Measurements from ENCODE around the gene NUDT14.

Gene NUDT14

GRCh38 chr14:105180592-105181548, at the start of gene NUDT14:
Gene NUDT14, minus strand, starts transcription at chr14:105181312. Its CDS starts 103 bp downstream, at chr14:105181209.
- peak; percentile 10 for DNase-seq (ENCODE audit: low read depth)

DNA sequence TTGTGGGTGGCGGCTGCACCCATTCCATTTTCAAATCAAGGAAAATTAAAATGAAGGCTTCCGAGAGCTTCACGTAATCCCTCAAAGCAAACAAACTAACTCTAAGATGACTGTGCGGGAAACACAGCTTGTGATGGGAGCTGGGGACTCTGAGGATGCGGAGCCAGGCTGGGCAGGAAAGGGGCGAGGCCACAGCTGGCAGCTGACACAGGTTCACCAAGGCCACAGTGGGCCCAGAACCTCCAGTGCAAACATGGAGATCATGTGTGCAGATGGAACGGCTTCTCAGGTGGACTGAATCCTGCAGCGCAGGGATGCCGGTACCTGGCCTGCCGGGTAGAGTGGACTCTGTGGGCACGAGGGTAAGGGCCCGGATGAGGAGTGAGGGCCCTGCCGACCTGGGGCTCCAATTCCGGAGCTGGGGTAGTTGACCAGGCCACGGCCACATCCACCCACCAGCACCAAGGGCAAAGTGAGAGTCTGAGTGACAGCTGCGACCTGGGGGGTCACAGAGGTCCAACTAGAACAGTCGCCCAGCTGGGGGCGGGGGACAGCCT, 48.1 kb upstream of the NUDT14 start:
- DNase-seq (ENCODE audit: low read depth) = no peak

GRCh38 chr14:105228562-105228961, 47.5 kb upstream of the NUDT14 start:
- DNase-seq (ENCODE audit: low read depth) = no peak

GRCh38 chr14:105227346-105227745, 46.2 kb upstream of the NUDT14 start:
- no peak for DNase-seq (ENCODE audit: low read depth)

- no peak for DNase-seq (ENCODE audit: low read depth)
Measured at GRCh38 chr14:105226198-105226597, 45.1 kb upstream of the NUDT14 start.

DNA sequence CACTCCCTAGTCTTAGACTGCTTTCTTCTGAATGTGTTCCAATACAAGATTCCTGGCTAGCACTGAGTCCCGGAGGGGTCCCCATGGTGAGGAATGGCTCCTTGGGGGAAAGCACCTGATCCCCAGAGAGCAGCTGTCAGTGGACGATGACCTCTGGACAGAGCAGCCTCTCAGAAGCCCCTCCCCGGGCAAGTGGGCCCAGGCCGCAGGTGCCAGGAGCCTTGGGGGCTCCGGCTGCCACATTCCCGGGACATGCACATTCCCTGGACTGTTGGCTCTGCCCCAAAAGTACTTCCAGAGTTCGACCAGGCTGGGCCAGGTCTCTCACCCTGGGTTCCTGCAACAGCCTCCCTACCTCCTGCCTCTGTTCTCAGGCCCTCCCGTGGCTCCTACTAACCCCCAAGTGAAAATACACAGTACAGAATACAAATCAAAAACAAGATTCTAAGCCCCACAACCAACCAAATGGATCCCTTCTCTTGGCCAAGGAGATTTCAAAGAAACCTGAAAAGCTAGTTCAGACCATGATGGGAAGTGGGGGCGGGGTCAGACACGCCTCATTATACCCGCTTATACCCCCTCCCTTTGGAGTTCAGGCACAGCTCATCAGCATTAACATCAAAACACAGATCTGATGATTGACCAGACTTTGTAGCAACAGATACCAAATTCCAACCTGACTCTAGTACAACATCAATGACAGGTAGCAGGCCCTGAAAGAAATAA, 43.9 kb upstream of the NUDT14 start:
- DNase-seq (ENCODE audit: low read depth) = no peak

DNA sequence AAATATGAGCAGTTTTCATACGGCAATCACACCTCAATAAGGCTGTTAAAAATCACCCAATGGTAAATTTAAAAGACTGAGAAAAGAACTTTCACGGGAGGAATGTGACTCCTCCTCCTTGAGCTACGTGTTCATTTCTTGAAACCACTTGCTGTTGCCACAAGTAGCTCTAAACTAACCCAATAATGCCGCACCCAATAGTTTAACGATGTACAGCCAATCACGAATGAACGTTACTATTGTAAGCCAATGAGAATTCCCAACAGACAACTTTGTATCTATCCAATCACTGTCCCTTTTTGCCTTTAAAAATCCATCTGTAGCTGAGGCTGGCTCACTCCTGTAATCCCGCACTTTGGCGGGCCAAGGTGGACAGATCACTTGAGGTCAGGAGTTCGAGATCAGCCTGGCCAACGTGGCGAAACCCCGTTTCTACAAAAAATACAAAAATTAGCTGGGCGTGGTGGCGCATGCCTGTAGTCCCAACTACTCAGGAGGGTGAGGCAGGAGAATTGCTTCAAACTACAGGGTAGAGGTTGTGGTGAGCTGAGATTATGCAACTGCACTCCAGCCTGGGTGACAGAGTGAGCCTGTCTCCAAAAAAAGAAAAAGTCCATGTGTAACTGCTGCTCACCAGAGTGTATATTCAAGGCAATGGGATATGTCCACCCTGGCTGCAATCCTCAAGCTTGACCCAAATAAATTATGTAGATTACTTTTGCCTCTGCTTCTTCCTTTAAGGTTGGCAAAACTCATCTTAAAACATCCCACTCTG, 42.8 kb upstream of the NUDT14 start:
- DNase-seq (ENCODE audit: low read depth) = no peak

DNA sequence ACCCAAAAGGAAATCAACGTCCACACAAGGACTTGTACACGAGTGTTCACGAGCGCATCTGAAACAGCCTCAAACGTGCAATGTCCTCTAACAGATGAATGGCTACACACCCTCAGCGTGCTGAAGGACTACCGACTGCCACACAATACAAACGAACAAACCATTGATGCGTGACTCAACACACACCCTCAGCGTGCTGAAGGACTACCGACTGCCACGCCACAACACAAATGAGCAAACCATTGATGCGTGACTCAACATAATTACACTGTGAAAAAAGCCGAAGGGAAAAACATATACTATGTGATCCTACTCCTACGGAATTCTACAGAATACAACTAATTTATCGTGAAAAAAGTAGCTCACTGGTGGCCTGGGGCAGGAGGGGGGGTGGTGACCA, 42.1 kb upstream of the NUDT14 start:
- no peak for DNase-seq (ENCODE audit: low read depth)

DNA sequence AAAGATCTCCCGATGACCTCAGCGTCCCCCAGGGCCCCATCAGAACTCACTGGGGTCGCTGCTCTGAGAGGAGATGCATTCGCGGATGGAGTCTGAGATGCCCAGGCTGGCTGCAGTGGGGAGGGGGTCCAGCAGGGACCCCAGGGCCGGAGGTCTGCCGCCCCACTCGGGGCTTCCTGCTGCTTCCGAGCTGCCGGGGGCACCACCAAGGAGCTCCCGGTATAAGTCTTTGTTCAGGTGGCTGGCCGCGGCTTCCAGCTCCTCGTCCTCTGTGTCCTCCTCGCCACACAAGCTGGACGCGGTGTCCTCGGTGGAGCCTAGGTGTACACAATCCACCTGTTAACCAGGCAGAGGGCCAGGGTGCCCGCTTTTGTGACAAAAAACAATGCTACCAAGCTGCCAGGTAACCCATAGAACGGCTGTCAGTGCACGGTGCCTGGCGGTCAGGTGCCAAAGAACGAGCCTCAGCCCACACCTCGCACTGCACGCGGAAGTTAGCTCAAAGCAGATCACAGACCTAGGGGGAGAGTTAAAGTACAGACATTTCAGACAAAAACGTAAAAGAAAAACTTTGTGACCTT, 40.6 kb upstream of the NUDT14 start:
- no peak for DNase-seq (ENCODE audit: low read depth)

DNA sequence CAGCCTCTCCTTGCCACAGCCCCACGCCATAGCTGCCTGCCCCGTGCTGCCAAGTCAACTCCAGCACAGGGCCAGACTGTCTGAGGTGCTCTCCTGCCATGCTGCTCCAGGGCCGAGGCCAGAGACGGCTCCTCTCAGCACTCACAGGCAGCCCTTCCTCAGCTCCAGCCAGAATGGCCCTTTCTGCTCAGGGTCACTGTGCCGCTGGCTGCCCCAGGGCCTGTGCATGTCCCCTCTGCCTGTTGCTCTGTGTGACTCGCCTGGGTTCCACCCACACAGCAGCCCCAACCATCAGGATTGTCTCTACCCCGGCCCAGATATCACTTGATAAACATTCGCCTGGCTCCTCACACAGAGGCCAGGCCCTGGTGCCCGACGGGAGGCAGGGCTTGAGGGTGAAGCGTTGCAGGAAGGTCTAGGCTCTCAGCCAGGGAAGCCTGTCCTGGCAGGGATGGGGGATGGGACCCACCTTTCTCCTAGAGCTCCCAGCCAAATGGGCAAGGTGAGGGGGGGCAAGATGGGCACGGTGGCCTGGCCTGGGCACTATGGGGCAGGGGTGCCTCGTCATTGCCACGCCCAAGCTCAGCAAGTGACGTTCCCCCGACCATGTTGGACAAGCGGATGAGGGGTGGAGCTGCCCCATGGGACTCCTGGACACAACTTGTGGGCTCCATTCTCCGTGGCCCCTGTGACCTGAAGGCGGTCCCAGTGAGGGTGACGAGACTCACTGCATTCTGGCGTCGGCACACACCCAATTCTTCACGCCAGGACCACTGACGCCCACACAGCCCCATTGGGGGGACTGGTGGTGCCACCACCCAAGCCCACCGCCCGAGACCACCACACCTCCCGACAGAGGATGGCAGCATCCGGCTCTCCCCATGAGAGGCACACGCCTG, 39.8 kb upstream of the NUDT14 start:
- DNase-seq (ENCODE audit: low read depth) = no peak

DNA sequence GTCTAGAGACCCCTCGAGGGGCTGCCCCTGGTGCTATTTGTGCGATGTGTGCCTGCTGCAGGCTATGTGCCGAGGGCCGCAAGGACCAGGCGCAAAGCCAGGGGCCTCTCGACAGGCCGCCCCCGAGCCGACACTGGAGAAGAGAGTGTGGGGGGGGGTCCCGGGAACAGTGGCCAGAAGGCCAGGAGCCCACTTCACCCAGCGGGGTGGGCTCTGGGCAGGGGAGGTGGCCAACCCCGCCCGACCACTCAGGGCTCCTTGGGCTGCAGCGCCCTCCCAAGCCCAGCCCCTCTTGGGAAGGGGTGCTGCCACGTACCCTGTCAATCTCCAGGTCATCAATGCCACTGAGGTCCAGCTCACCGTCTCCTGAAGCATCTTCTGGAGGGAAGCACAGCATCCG, 38.6 kb upstream of the NUDT14 start:
- no peak for DNase-seq (ENCODE audit: low read depth)

- DNase-seq (ENCODE audit: low read depth) = no peak
Measured at GRCh38 chr14:105219043-105219612, 38.0 kb upstream of the NUDT14 start.

DNA sequence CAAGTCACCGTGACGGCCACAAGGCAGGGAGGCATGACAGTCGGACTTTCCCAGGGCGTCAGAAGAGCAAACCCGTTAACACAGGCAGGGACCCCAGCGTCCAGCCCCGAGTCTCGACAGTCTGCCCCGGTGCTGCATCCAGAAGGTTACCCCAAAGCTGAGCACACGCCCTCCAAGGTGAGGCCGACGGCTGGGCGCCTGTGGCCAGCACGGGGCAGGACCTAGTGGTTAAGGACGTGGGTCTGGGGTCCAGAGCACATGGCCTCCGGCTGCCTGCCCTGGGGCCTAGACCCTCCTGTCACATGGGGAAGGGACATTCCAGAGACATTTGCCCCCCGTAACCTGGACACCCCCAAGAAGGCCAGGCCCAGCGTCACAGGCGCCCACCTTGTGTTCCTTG, 37.5 kb upstream of the NUDT14 start:
- no peak for DNase-seq (ENCODE audit: low read depth)

DNA sequence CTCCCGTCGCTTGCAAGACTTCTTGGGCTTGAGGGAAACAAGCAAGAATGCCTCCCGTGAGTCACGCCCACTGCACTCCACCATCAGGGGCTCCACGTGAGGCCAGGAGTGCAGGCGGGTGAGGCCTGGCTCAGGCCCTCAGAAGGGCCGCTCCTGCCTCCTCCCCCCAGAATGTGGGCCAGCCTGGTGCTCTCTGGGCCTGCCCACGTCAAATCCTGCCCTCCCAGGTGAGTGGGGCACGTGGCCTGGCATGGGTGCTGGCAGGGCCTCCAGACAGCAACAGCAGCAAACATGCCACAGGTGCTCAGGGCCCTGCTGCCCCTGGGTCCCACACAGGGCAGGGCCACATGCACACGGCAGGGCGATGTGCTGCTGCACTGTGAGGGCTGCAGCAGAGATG, 36.7 kb upstream of the NUDT14 start:
- no peak for DNase-seq (ENCODE audit: low read depth)

GRCh38 chr14:105216490-105217247, 35.6 kb upstream of the NUDT14 start:
- no peak for DNase-seq (ENCODE audit: low read depth)

DNA sequence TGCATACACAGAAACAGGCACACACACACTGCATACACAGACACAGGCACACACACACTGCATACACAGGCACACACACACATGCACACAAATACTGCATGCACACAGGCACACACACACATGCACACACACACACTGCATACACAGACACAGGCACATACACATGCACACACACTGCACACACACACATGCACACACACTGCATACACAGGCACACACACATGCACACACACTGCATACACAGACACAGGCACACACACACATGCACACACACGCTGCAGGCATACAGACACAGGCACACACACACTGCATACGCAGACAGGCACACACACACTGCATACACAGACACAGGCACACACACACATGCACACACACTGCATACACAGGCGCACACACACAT, 34.5 kb upstream of the NUDT14 start:
- DNase-seq (ENCODE audit: low read depth) = no peak

GRCh38 chr14:105214324-105214915, 33.3 kb upstream of the NUDT14 start:
- DNase-seq (ENCODE audit: low read depth) = no peak

GRCh38 chr14:105213361-105213760, 32.2 kb upstream of the NUDT14 start:
- no peak for DNase-seq (ENCODE audit: low read depth)

Measured in GM04504 (cell line).